H1 (cell line): Measurements from ENCODE around the gene RNF212. TPM values are rescaled to one million over a fixed set of nuclear protein-coding genes. Genes with fewer than 3 reads are reported as not detected.

Source experiments
- CTCF ChIA-PET: fragments of 300-600 bp; sonication (Branson Sonifier 250); formaldehyde crosslinking; loops from one replicate; lab custom pipeline; 2021; ENCODE audit not compliant: partially characterized antibody; lab: Charles Lee
- POLR2A ChIA-PET: fragments of 300-600 bp; sonication (Branson Sonifier 250); formaldehyde crosslinking; loops from one replicate; lab custom pipeline; 2021; ENCODE audit warnings: inconsistent platforms; ENCODE audit not compliant: partially characterized antibody; lab: Charles Lee
- DNase-seq, 2 experiments: peaks; one replicate each; pipeline versions ENCODE4 v3.0.0 to v3.0.0-alpha.2; 2010 to 2022; ENCODE audit warnings: low spot score in 2 of 2, low read depth in 1 of 2, mixed read lengths in 1 of 2
- FAIRE-seq: peaks from 2 replicates; lab custom pipeline; 2011; peaks lifted over from hg19 to GRCh38; lab: Jason Lieb, UNC
- H2AFZ ChIP-seq: 2 replicates; pipeline ENCODE4 v1.8.1; 2012; ENCODE audit warnings: low read length, inconsistent platforms
- H2AK5ac ChIP-seq: 2 replicates; pipeline ENCODE4 v1.6.1; 2013; ENCODE audit warnings: low read depth, low read length
- H2BK120ac ChIP-seq: replicated peaks from 2 replicates; pipeline ENCODE3; 2013; ENCODE audit warnings: low read depth, low read length, inconsistent platforms
- H2BK12ac ChIP-seq: 2 replicates; pipeline ENCODE4 v1.6.1; 2013; ENCODE audit warnings: low read depth, low read length
- H2BK15ac ChIP-seq: 2 replicates; pipeline ENCODE4 v1.6.1; 2013; ENCODE audit warnings: low read length
- H2BK20ac ChIP-seq: 2 replicates; pipeline ENCODE4 v1.6.1; 2013; ENCODE audit warnings: low read length
- H2BK5ac ChIP-seq: 2 replicates; pipeline ENCODE4 v1.6.1; 2013; ENCODE audit warnings: low read depth, low read length
- H3K14ac ChIP-seq: 2 replicates; pipeline ENCODE4 v1.6.1; 2013; ENCODE audit warnings: inconsistent platforms; ENCODE audit not compliant: insufficient read length
- H3K18ac ChIP-seq: 2 replicates; pipeline ENCODE4 v1.6.1; 2013; ENCODE audit warnings: low read length; ENCODE audit errors: extremely low read depth
- H3K23ac ChIP-seq: 2 replicates; pipeline ENCODE4 v1.6.1; 2013; ENCODE audit warnings: inconsistent platforms; ENCODE audit not compliant: insufficient read length
- H3K23me2 ChIP-seq: 2 replicates; pipeline ENCODE4 v1.6.1; 2013; ENCODE audit warnings: low read depth, low read length
- H3K27ac ChIP-seq: 2 replicates; pipeline ENCODE4 v1.6.1; 2011; ENCODE audit warnings: low read depth, low read length, inconsistent platforms
- H3K27me3 ChIP-seq, 4 experiments: replicated peaks in 1 of 4; 1 replicate in 1 of 4; 2 replicates in 3 of 4; pipeline versions ENCODE4 v1.6.1 to v1.8.1; 2011 to 2013; ENCODE audit warnings: low read length in 3 of 4, mild to moderate bottlenecking in 3 of 4, inconsistent platforms in 2 of 4, mixed read lengths in 2 of 4, moderate library complexity in 1 of 4; ENCODE audit not compliant: control insufficient read depth in 3 of 4, insufficient read depth in 3 of 4; ENCODE audit errors: extremely low read depth in 1 of 4
- H3K36me3 ChIP-seq, 4 experiments: 2 replicates each; pipeline versions ENCODE4 v1.6.1 to v1.8.1; 2011 to 2013; ENCODE audit warnings: mild to moderate bottlenecking in 4 of 4, low read length in 3 of 4, moderate library complexity in 2 of 4, control low read depth in 1 of 4, inconsistent platforms in 1 of 4; ENCODE audit not compliant: insufficient read depth in 4 of 4, control insufficient read depth in 2 of 4
- H3K4ac ChIP-seq: replicated peaks from 2 replicates; pipeline ENCODE3; 2013; ENCODE audit warnings: low read length, low read depth, mixed read lengths, inconsistent platforms; ENCODE audit not compliant: insufficient read length
- H3K4me1 ChIP-seq, 4 experiments: replicated peaks in 1 of 4; 1 replicate in 1 of 4; 2 replicates in 3 of 4; pipeline versions ENCODE4 v1.6.1 to v1.8.1; 2011 to 2013; ENCODE audit warnings: low read length in 3 of 4, inconsistent platforms in 2 of 4, mixed read lengths in 1 of 4; ENCODE audit not compliant: insufficient read depth in 4 of 4, control insufficient read depth in 3 of 4
- H3K4me2 ChIP-seq, 2 experiments: 2 replicates each; pipeline versions ENCODE4 v1.6.1 to v1.8.1; 2011 to 2013; ENCODE audit warnings: low read depth in 2 of 2, low read length in 2 of 2, control low read depth in 1 of 2, inconsistent platforms in 1 of 2, mild to moderate bottlenecking in 1 of 2; ENCODE audit not compliant: insufficient read depth in 1 of 2
- H3K4me3 ChIP-seq, 4 experiments: fragments of 200-600, 300-600 bp in 1 of 4; sonication (generic), shearing (Covaris generic), sonication (Bioruptor Twin) in 1 of 4; 2 replicates each; pipeline versions ENCODE4 v1.5.1 to v1.8.1; 2011 to 2016; ENCODE audit warnings: low read length in 4 of 4, low read depth in 3 of 4, control low read depth in 2 of 4, inconsistent platforms in 2 of 4, mild to moderate bottlenecking in 2 of 4, mixed read lengths in 1 of 4, moderate library complexity in 1 of 4; ENCODE audit not compliant: insufficient read depth in 2 of 4; ENCODE audit errors: extremely low read depth in 1 of 4
- H3K56ac ChIP-seq: replicated peaks from 2 replicates; pipeline ENCODE3; 2013; ENCODE audit warnings: low read depth, mild to moderate bottlenecking, mixed read lengths, low read length, inconsistent platforms; ENCODE audit not compliant: insufficient read length
- H3K79me1 ChIP-seq: 2 replicates; pipeline ENCODE4 v1.6.1; 2013; ENCODE audit warnings: low read depth, low read length, control low read depth
- H3K79me2 ChIP-seq, 2 experiments: 2 replicates each; pipeline versions ENCODE4 v1.6.1 to v1.8.1; 2012 to 2013; ENCODE audit warnings: low read length in 2 of 2, mild to moderate bottlenecking in 2 of 2, inconsistent platforms in 1 of 2; ENCODE audit not compliant: insufficient read depth in 2 of 2, control insufficient read depth in 1 of 2
- H3K9ac ChIP-seq, 4 experiments: replicated peaks in 1 of 4; 1 replicate in 1 of 4; 2 replicates in 3 of 4; pipeline versions ENCODE4 v1.6.1 to v1.8.1; 2011 to 2013; ENCODE audit warnings: low read depth in 3 of 4, low read length in 3 of 4, control low read depth in 2 of 4, mild to moderate bottlenecking in 2 of 4, moderate library complexity in 2 of 4, inconsistent platforms in 1 of 4; ENCODE audit errors: extremely low read depth in 1 of 4
- H3K9me3 ChIP-seq, 2 experiments: 2 replicates each; pipeline versions ENCODE4 v1.6.1 to v1.8.1; 2012 to 2013; ENCODE audit warnings: mild to moderate bottlenecking in 2 of 2, moderate library complexity in 2 of 2, control low read depth in 1 of 2, inconsistent platforms in 1 of 2, low read depth in 1 of 2, low read length in 1 of 2, mixed read lengths in 1 of 2; ENCODE audit not compliant: insufficient read depth in 2 of 2
- H4K20me1 ChIP-seq, 2 experiments: replicated peaks in 1 of 2; 2 replicates each; pipeline versions ENCODE3 to v1.8.1; 2011 to 2013; ENCODE audit warnings: inconsistent platforms in 2 of 2, low read length in 2 of 2, mild to moderate bottlenecking in 1 of 2; ENCODE audit not compliant: insufficient read depth in 2 of 2, control insufficient read depth in 1 of 2
- H4K5ac ChIP-seq: 2 replicates; pipeline ENCODE4 v1.6.1; 2013; ENCODE audit warnings: low read length, low read depth, mixed read lengths, inconsistent platforms; ENCODE audit not compliant: insufficient read length
- H4K8ac ChIP-seq: 2 replicates; pipeline ENCODE4 v1.8.0; 2013; ENCODE audit warnings: mild to moderate bottlenecking, moderate library complexity, low read length, inconsistent platforms; ENCODE audit not compliant: insufficient read depth; ENCODE audit errors: extremely low read depth
- H4K91ac ChIP-seq: replicated peaks from 2 replicates; pipeline ENCODE3; 2013; ENCODE audit warnings: low read length, mixed read lengths, inconsistent platforms; ENCODE audit not compliant: insufficient read length
- FOSL1 ChIP-seq: IDR thresholded peaks from 2 replicates; pipeline ENCODE4 v1.6.1; 2011; ENCODE audit warnings: mild to moderate bottlenecking, low read depth, low read length, moderate library complexity; ENCODE audit not compliant: insufficient read depth
- WGBS, 2 experiments: shearing (Covaris generic) in 1 of 2; methylation state at CpG; one replicate each; pipeline versions ENCODE4 v1.1.6 to v1.1.7; 2013 to 2015; ENCODE audit warnings: low lambda C conversion rate in 2 of 2, mixed read lengths in 2 of 2, inconsistent platforms in 1 of 2, low coverage in 1 of 2, missing lambda C conversion rate in 1 of 2; ENCODE audit not compliant: insufficient replicate concordance in 2 of 2, insufficient coverage in 1 of 2, insufficient read length in 1 of 2; ENCODE audit errors: extremely low coverage in 1 of 2, missing lambda C conversion rate in 1 of 2; 5-methylcytosine and 5-hydroxymethylcytosine counted together
- polyA plus RNA-seq, 7 experiments: library from polyadenylated mRNA; depleted of rRNA in 3 of 7; stranded (reverse) in 5 of 7; unstranded in 2 of 7; fragments of >200 nt in 5 of 7; fragments of 200-250 nt in 2 of 7; gene quantifications; 1 replicate in 5 of 7; 2 replicates in 1 of 7; 4 replicates in 1 of 7; pipeline versions ENCODE4 v1.2.1 to v1.2.3, GENCODE V29; 2011 to 2013; ENCODE audit warnings: missing spikeins in 2 of 7, mixed read lengths in 2 of 7
- total RNA-seq: library from RNA; stranded (reverse); fragmentation: NEBNext Ultra II Directional; extraction: Animal tissue kit (Norgen Biotek cat#: 25700); gene quantifications from 2 replicates; pipeline ENCODE4 v1.2.1, GENCODE V29; 2021

Gene RNF212
- total and polyA plus RNA-seq, 2 of the 8 experiments (the other 6 are each of a cell fraction or from before 2014, with no cell fraction given), result 3.4 to 5.4 TPM

DNA sequence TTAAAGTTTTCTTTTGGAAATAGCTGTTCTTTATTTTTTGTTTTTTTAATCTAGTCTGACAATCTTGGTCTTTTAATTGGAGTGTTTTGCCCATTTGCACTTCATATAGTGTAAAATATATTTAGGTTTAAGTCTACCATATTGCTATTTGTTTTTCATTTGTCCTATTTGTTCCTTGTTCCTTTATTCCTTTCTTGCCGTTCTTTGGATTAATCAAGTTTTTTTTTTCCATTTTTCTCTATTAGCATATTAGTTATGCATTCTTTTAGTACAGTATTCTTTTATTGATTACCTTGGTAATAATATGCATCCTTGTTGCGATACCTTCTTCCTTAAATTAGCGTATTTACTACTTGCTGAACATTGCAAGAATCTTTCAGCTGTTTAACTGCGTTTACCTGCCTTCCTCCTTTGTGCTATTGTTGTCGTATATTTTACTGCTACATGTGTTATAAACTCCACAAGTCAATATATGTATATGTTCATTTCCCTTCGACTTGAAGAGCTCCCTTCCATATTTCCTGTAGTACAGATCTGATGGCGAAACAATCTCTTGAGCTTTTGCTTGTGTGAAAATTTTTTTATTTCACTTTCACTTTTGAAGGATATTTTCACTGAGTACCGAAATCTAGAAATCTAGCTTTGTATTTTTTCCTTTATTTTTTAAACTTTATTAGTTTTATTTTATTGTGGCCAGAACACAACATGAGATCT lies 23.9 kb upstream of the RNF212 start:
- Histone ChIP-seq H2BK120ac (no peak overlapping the region), H3K4me3 (no peak overlapping the region), H4K8ac (no peak overlapping the region), H3K18ac (no peak overlapping the region), H3K9ac (no peak overlapping the region), H4K91ac (no peak overlapping the region), H2BK12ac (no peak overlapping the region), H3K14ac (no peak overlapping the region), H4K5ac (no peak overlapping the region), H3K4ac (no peak overlapping the region), H3K27me3 (no peaks in the 10 kb centered on the region), H3K79me2 (no peaks in the 10 kb centered on the region), H3K27ac (no peak overlapping the region), H4K20me1 (no peaks in the 10 kb centered on the region), H3K9me3 (peaks cover 0 to 4% of the 10 kb centered on the region in 2 experiments; a peak in 1 of 4 replicates), H2BK15ac (no peak overlapping the region), H3K79me1 (no peaks in the 10 kb centered on the region; the same call in 1 of the 2 replicates), H2BK5ac (no peak overlapping the region), H2BK20ac (no peak overlapping the region), H2AFZ (no peak overlapping the region), H3K4me1 (no peaks in the 10 kb centered on the region), H3K23me2 (no peaks in the 10 kb centered on the region), H3K36me3 (no peaks in the 10 kb centered on the region), H2AK5ac (no peak overlapping the region), H3K23ac (no peak overlapping the region), H3K56ac (no peak overlapping the region), H3K4me2 (no peak overlapping the region)
- FAIRE-seq, result no peak
- ChIA-PET CTCF (interaction anchor here (0.7 to 1.2 kb wide), 2 partner anchors 13 to 105 kb away, joined by 3 to 4 read pairs; no protein-coding TSS in a partner anchor), POLR2A (no interaction called here)
- 90% methylated on average over 8 of the region's 8 CpGs; no CpG with 5 or more reads in 1 of the 2 experiments for WGBS, 2 experiments
- no peak for DNase-seq
- no peak for TF ChIP-seq FOSL1
